Sigmoid colon (tissue), 4 donors: Measurements from ENCODE around the gene PALM.

ENCODE experiments used
- POLR2AphosphoS5 ChIP-seq, 4 donors: sonication (generic); formaldehyde crosslinking; IDR thresholded peaks; one replicate each; pipeline ENCODE4 v1.6.1; 2017; ENCODE audit warnings: antibody characterized with exemption in 4 of 4
- TF ChIP-seq, protein P1 (sequence below), 4 experiments: fragments of 450-650 bp in 3 of 4; fragments of 200-600 bp in 1 of 4; IDR thresholded peaks; one replicate each; pipeline ENCODE4 v1.5.1; 2016 to 2019; ENCODE audit warnings: antibody characterized with exemption in 4 of 4, mild to moderate bottlenecking in 3 of 4, moderate library complexity in 2 of 4

GRCh38 chr19:676339-677105, 32.2 kb upstream of the PALM start, which contains the start of gene FSTL3:
- TF ChIP-seq, protein P1, sequence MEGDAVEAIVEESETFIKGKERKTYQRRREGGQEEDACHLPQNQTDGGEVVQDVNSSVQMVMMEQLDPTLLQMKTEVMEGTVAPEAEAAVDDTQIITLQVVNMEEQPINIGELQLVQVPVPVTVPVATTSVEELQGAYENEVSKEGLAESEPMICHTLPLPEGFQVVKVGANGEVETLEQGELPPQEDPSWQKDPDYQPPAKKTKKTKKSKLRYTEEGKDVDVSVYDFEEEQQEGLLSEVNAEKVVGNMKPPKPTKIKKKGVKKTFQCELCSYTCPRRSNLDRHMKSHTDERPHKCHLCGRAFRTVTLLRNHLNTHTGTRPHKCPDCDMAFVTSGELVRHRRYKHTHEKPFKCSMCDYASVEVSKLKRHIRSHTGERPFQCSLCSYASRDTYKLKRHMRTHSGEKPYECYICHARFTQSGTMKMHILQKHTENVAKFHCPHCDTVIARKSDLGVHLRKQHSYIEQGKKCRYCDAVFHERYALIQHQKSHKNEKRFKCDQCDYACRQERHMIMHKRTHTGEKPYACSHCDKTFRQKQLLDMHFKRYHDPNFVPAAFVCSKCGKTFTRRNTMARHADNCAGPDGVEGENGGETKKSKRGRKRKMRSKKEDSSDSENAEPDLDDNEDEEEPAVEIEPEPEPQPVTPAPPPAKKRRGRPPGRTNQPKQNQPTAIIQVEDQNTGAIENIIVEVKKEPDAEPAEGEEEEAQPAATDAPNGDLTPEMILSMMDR (IDR thresholded peaks at IDR 0.05): no peak
- TF ChIP-seq POLR2AphosphoS5 (IDR thresholded peaks at IDR 0.05): peak; percentile 82 to 90 (median 88)
